Measurements from ENCODE around the gene TCF7L1.
"Not testable (repeated sequence)": the region's sequence is repeated elsewhere in the genome, so short reads cannot be mapped to it uniquely, and the experiment has no call there.

Gene TCF7L1

DNA sequence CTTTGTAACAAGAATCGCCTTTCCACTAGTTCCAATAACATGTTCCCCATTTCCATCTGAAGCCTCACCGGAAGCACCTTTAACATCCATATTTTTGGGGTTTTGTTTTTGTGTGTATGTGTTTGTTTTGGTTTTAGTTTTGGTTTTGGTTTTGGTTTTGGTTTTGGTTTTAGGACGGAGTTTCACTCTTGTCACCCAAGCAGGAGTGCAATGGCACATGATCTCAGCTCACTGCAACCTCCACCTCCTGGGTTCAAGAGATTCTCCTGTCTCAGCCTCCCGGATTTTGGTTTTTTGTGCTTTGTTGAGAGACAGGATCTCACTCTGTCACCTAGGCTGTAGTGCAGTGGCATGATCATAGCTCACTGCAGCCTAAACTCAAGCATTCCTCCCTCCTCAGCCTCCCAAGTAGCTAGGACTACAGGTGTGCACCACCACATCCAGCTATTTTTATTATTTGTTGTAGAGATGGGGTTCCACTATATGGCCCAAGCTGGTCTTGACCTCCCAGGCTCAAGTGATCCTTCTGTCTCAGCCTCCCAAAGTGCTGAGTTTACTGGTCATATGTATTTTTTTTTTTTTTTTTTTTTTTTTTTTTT lies 158.3 kb downstream of the TCF7L1 start:
- DNase-seq: no peak

DNA sequence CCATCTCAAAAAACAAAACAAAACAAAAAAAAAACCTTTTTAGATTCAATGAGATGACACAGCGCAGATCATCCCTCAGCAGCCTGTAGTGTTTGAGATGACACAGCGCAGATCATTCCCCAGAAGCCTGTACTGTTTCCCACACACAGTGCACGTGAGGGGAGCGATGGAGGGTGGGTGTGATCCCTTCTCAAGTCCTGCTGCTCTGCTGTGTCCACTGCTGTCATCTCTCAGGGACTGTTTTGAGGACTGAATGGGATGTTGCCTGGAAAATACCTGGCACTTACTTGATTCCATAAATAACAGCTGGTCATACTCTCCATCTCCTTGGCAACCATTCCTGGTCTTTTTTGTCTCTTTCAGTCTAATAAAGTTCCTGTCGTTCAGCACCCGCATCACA lies 168.9 kb downstream of the TCF7L1 start:
- no peak for DNase-seq

DNA sequence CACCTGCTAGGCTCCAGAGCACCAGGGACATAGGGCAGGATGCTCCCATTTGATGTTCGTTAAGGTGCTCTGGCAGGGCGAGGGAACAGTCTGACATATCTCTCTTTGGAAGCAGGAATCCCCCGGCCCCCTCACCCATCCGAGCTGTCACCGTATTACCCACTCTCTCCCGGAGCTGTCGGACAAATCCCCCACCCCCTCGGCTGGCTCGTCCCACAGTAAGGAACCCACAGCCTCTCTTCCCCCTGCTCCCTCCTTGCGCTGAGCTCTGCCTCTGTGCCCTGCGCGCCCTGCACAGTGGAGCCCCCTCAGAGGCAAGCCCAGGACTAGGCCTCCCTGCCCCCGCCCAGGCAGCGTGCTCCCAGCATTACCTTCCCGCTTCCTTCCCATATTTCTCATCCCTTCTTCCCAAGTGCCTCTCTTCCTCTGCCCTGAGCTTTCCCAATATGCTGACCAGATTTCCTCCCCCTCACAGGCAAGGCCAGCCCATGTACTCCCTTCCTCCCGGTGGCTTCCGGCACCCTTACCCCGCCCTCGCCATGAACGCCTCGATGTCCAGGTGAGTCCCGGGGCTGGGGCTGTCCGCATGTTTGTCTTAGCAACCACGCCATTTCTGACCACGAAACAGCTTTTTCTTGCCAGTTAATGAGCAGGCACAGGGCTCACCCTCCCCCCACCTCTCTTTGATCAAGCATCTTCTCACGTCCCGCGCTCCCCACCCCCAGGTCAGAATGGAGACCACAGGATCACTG lies 170.8 kb downstream of the TCF7L1 start:
- no peak for DNase-seq

DNA sequence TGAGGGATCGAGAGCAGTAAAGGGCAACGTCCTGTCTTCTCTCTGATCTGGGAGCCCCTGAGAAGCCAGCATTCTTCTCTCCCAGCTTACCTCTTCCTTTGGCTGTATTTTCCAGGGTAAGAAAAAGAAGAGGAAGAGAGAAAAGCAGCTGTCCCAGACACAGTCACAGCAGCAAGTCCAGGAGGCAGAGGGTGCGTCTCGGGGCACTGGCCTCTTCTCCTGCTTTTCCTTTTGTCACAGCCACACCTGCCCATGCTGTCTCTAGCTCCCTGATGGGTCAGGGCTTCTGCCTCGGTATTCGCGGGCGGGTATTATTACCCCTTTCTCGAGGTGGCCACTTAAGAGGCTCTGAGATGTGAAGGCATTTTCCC lies 174.3 kb downstream of the TCF7L1 start:
- DNase-seq: no peak

DNA sequence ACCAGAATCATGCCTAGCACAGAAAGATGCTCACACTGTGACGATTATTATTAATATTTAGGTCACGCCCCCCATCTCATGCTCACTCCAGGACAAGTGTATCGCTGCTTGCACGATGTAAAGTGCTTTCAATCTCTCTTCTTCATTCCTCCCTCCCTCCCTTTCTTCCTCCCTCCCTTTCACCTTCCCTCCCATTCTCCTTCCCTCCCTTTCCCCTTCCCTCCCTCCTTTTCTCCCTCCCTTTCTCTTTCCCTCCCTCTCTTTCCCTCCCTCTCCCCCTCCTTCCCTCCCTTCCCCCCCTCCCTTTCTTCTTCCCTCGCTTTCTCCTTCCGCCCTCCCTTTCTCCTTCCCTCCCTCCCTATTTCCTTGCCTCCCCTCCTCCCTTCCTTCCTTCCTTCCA lies 175.0 kb downstream of the TCF7L1 start:
- DNase-seq: no peak

DNA sequence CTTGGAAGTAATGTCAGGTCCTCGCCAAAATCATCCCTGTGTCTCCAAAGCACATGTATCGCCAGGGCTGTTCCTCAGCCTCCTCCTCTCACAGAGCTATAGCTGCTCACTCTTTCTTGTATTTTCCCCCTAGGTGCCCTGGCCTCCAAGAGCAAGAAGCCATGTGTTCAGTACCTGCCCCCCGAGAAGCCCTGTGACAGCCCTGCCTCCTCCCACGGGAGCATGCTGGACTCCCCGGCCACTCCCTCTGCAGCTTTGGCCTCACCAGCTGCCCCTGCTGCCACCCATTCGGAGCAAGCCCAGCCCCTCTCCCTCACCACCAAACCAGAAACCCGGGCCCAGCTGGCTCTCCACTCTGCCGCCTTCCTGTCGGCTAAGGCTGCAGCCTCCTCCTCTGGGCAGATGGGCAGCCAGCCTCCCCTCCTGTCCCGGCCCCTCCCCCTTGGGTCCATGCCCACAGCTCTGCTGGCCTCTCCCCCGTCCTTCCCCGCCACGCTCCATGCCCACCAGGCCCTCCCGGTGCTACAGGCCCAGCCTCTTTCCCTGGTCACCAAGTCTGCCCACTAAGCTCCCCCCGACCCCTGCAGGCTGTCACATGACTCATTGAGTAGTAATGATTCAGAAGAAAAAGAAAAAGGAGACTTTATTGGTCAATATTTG lies 175.8 kb downstream of the TCF7L1 start:
- DNase-seq: peak; percentile 41

DNA sequence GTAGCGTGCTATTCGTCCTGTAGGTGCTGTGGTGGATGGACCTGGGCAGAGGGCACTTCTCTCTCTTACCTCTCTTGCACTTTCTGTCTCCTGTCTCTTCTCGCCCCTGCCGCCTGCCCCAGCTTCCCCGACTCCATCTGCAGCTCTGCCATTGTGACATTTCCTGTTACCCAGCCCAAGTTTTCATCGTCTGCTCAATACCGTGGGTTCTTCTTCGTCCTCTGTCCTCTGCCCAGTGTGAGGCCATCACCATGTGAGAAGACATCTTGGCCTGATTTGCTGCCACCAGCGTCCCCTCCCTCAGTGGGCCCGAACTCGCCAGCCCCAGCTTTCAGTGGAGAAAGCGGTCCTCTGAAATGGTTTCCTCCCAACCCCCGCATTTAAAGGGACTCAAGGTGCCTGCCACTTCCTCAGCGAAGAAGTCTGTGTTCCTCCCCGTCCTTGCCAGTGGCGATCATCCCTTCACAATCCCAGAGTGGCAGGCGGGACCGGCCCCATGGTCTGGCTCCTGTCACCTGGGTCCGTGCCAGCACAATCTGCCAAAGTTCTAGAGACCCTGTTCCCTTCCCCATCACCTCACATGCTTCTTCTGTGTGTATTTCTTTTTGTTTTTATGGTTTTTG lies 176.6 kb downstream of the TCF7L1 start:
- DNase-seq: no peak

DNA sequence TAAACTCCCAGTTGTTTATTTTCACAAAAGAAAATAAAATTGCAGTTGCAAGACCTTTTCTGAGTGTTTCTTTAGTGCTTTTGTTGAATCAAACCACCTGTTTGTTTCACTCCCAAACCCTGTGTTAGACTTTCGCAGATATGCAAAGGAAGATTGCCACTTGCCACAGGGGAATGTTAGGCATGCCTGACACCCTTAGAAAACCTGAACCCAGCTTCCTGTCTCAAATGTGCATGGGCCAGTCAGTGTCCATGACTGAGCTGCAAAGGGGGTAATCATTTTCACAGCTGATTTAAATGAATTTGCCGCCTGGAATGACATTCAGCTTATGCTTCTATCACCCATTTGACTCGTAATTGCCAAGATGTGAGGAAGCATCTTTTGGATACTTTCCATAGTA lies 177.1 kb downstream of the TCF7L1 start:
- no peak for DNase-seq

DNA sequence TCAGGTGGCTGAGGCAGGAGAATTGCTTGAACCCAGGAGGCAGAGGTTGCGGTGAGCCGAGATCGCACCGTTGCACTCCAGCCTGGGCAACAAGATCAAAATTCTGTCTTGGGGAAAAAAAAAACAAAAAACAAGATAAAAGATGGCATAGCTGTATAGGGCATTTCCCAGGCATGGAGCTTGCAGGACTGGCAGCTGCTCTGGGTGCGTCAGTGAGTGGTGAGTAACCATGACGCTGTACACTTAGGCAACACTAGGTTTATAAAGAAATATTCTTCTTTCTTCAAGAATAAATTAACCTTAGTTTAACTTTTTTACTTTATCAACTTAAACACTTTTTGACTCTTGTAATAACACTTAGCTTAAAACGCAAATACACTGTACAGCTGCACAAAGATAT lies 179.2 kb downstream of the TCF7L1 start:
- peak; percentile 63 for DNase-seq

DNA sequence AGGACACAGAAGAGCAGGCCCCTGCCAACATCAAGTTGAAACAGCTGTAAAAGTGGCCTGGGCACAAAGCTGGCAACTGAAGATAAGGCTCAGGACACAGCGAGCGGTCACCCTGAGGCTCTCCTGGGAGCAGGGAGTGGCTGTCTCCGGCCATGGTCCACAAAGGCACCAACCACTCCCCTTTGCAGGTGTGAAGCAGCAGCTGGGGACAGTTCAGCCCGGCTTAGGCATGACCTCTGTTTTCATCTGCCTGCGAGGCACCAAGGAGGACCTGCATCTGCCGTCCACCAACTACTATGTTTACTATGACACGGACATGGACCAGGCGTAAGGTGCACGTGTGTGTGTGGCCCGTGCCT lies 181.7 kb downstream of the TCF7L1 start:
- DNase-seq: no peak

DNA sequence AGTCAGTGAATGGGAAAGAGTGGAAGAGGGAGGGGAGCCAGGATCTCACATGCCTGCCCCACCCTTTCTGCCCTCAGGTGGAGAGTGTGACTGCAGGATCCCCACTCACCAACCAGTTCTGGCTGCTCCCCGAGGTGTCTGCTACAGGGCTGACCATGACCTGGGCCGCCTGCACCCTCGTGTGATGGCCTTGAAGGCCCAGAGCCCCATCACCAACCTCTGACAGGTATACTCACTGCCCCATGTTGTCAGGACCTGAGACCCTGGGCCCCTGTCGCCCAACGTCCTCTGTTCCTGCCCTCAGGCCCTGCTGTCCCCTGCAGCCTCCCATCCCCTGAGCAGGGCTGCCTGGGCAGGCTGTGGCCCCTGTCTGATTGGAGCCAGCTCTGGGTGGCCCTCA lies 182.7 kb downstream of the TCF7L1 start:
- not testable (repeated sequence) for DNase-seq

DNA sequence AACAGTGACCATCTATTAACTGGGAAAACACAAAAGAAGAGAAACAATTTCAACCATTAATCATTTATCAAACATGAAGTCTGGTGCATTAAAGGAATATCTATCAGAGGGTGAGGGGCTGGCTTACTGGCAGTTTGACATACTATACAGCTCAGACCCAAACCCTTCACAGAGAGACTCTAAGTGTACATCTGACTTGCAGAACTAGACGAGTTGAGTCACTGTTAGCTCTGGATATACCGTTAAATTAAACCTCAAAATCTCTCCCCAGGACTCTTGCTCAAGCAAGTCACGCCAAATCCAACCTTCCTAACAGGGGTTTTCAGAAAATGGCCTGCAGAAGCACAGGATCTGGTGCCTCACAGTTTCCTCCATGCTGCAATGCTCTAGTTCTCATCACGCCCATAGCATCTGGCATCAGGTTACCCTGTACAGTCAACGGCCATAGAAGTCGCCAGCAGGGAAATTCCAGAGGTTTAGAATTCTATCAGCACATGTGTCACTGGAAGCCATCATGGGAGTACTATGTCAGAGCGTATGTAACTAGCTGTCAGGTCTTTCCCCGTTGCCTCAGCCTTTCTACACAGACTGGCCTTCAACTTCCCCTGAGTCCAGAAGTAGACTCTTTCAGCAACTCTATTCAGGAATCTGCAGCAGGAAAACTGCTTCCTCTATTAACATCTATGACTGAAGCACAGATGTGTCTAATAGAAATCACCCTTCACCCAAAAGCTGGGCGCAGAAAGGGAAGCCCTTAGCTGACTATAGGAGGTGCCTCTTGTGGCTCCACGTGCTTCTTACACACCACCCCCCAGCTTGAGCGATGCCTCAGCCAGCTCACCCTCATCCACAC lies 185.3 kb downstream of the TCF7L1 start:
- peak; percentile 76 for DNase-seq

DNA sequence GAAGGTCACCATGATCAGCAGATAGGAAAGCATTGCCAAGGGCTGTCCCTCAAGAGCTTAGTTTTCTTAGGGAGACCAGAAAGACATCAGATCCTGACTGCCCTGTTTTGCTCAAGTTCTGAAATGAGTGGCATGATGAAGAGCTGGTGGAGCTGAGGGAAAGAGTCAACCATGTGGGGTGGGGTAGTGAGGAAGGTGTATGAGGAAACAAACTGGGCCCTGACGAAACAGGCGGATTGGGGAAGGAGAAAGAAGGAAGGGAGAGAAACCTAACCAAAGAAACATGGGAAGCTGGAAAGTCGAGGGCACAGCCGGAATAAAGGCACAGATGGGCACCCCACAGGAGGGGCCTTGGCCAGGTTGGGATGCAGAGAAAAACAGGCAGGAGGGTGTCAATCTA lies 186.6 kb downstream of the TCF7L1 start:
- no peak for DNase-seq

DNA sequence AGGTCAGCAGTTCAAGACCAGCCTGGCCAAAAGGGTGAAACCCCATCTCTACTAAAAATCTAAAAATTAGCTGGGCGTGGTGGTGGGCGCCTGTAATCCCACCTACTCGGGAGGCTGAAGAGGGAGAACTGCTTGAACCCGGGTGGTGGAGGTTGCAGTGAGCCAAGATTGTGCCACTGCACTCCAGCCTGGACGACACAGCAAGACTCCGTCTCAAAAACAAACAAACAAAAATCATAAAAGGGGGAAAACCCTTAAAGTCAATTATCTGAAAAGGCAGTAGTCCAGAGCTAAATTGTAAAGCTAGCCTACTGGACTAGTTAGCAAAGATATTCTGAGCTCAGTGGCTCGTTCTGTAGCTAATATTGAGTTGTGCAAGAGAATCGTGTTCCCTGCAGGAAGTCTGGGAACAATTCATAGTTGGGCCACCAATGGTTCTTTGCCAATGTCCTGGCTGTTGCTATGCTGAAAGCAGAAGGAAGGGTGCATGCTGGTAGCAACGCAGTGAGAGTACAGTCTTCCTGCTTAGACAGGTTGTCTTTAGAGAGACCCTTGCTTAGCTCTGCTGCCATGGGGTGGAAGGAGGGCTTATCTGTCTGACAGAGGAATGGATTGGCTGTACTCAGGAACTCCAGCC lies 190.3 kb downstream of the TCF7L1 start:
- DNase-seq: no peak

DNA sequence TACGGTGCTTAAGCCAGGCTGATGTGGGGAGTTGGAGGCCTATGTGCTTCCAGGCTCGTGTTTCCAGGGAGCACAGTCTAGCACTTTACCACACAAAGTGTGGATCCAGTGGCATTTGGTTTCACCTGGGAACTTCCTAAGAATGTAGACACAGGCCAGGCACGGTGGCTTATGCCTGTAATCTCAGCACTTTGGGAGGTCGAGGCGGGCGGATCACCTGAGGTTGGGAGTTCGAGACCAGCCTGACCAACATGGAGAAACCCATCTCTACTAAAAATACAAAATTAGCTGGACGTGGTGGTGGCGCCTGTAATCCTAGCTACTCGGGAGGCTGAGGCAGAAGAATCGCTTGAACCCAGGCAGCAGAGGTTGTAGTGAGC lies 190.8 kb downstream of the TCF7L1 start:
- not testable (repeated sequence) for DNase-seq

DNA sequence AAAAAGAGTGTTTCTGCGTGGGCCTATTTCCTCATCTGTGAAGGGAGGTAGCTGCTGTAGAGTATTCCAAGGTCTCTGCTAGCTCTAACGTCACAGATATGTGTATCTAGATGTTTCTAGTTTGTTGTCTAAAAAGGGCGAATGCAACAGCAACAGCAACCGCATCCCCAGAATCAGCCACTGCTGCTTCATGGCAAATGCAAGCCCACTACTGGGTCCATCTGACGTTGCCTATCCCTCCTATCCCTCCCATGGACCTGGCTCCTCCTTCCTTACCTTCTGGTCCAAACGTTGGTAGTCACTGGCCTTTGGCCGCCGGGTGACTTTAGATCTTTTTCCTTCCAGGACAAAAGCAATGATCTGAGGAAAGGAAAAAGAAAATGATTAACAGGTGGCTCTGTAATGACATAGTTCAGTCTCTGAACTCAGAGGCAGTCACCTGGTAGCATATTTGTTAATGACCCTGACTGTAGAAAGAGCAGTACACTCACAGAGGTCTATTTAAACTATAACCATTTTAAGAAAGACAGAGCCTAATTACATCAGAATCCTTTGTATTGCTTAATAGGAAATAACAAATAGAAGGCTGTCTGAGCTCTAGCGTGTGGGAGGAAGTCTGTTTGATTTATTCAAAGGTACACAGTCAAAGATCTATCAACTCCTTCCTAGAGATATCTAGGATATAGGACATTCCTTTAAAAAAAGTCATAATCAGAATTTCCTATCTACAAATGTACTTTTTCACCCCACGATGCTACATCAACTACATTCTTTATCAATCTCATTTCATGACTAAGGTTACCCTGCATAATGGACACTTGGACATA lies 191.7 kb downstream of the TCF7L1 start:
- DNase-seq: peak; percentile 17

DNA sequence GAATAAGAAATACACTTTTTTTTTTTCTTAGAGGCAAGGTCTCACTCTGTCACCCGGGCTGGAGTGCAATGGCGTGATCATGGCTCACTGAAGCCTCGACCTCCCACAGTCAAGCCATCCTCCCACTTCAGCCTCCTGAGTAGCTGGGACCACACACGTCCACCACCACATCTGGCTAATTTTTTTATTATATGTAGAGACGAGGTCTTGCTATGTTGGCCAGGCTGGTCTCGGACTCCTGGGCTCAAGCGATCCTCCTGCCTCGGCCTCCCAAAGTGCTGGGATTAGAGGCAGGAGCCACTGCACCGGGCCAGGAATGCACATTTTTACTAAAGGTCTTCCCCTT lies 192.2 kb downstream of the TCF7L1 start:
- no peak for DNase-seq

DNA sequence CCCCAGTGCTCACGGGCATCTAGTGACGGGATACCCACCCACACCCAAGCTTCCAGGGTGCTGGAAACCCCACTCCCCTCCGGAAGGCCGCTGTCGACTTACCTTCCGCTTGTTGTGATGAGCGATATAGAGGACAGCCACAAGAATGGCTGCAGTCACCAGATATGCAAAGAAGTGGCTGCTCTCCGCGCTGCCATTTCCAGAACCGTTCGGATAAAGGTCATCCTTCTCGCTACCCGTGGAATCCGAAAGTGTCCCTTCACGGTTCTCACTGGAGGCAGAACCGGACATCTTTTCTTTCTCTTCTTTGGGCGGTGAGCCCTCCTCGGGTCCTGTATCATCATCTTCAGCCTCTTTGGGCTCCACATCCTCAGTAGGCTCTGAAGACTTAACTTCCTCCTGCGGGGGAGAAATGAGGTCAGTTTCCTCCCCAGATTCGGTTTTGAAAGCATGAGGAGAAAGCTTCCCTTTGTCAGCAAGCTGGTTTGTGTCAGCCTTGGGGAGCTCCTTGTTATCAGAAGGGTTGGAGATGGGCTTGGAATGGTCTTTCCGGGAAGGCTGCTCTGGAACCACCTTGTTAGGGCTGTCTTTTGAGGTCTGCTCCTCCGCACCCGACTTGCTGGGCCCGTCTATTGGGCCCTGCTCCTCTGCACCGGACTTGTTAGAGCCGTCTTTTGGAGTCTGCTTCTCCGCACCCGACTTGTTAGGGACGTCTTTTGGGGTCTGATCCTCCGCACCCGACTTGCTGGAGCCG lies 193.4 kb downstream of the TCF7L1 start:
- peak; percentile 40 for DNase-seq

DNA sequence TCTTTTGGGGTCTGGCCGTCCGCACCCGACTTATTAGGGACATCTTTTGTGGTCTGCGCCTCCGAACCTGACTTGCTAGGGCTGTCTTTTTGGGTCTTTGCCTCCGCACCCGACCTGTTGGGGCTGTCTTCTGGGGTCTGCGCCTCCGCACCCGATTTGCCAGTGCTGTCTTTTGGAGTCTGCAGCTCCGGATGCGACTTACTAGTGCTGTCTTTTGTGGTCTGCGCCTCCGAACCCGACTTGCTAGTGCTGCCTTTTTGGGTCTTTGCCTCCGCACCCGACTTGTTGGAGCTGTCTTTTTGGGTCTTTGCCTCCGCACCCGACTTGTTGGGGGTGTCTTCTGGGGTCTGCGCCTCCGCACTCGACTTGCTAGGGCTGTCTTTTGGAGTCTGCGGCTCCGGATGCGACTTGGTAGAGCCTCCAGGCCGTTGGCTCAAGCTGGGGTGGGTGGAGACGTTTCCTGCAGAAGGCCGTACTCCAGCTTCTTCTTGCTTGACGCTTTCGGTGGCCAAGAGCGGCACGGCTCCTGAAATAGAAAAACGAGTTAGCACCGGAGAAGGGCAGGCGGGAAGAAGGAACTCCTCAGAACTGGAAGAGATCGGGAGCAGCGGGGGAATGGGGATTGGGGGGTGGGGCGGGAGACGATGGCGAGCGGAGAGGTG lies 194.1 kb downstream of the TCF7L1 start:
- peak; percentile 48 for DNase-seq
